AG04450 (cell line): ENCODE results near the gene TMEM244. TPM values are rescaled to one million over a fixed set of nuclear protein-coding genes. Genes with fewer than 3 reads are reported as not detected.

Source experiments
- CTCF ChIA-PET: fragments of 300-600, 350-600 bp; formaldehyde crosslinking; extraction: SDS; loops from one replicate; lab custom pipeline; 2022; ENCODE audit warnings: antibody characterized with exemption, inconsistent platforms; lab: Charles Lee
- POLR2A ChIA-PET: fragments of 350-600 bp; formaldehyde crosslinking; extraction: SDS; loops from one replicate; lab custom pipeline; 2021; ENCODE audit warnings: antibody characterized with exemption, inconsistent platforms; lab: Yijun Ruan, JAX
- DNase-seq: peaks from one replicate; pipeline ENCODE4 v3.0.0-alpha.2; 2011; ENCODE audit warnings: low read depth, low spot score
- H3K27ac ChIP-seq: one replicate; pipeline ENCODE4 v1.5.1; 2012; ENCODE audit warnings: low read depth, low read length, control low read depth
- H3K27me3 ChIP-seq: one replicate; pipeline ENCODE4 v1.6.0; 2012; ENCODE audit warnings: low read length; ENCODE audit not compliant: control insufficient read depth, insufficient read depth
- H3K4me3 ChIP-seq: 2 replicates; pipeline ENCODE4 v1.5.1; 2011; ENCODE audit warnings: mild to moderate bottlenecking, low read depth, low read length, control low read depth
- H3K9me3 ChIP-seq: 2 replicates; pipeline ENCODE4 v1.5.1; 2012; ENCODE audit warnings: low read length; ENCODE audit not compliant: control insufficient read depth, insufficient read depth
- CTCF ChIP-seq: IDR thresholded peaks from 2 replicates; pipeline ENCODE4 v1.5.1; 2011; ENCODE audit warnings: low read depth, low read length, control low read depth, inconsistent platforms
- polyA plus RNA-seq: library from polyadenylated mRNA; depleted of rRNA; stranded (reverse); fragments of >200 nt; gene quantifications from 2 replicates; pipeline ENCODE4 v1.2.3, GENCODE V29; 2011

Gene TMEM244
- polyA plus RNA-seq, 1 experiment: not detected

- no peak overlapping the region for H3K27ac ChIP-seq
- no peaks in the 10 kb centered on the region for H3K27me3 ChIP-seq
- TF ChIP-seq CTCF: no peak
- H3K9me3 ChIP-seq: no peaks in the 10 kb centered on the region
- CTCF ChIA-PET: interaction anchor here (1.1 to 5.3 kb wide), 2 partner anchors 15 to 103 kb away, joined by 3 to 39 read pairs; no protein-coding TSS in a partner anchor
- DNase-seq: no peak
- POLR2A ChIA-PET: no interaction called here
- H3K4me3 ChIP-seq: no peak overlapping the region
Observed at GRCh38 chr6:129789974-129790373, 71.1 kb downstream of the TMEM244 start.

GRCh38 chr6:129787816-129788215 lies 73.3 kb downstream of the TMEM244 start:
- Histone ChIP-seq H3K27ac (no peak overlapping the region), H3K4me3 (no peak overlapping the region), H3K9me3 (no peaks in the 10 kb centered on the region), H3K27me3 (no peaks in the 10 kb centered on the region)
- ChIA-PET POLR2A (no interaction called here), CTCF (interaction anchor here (5.3 kb wide), 1 partner anchor 13 kb away, joined by 39 read pairs; no protein-coding TSS in a partner anchor)
- DNase-seq: no peak
- TF ChIP-seq CTCF: no peak

GRCh38 chr6:129786548-129786947 lies 74.6 kb downstream of the TMEM244 start:
- TF ChIP-seq CTCF: no peak
- ChIA-PET CTCF (interaction anchor here (1.7 to 4.2 kb wide), 2 partner anchors 11 to 189 kb away, joined by 6 to 41 read pairs; no protein-coding TSS in a partner anchor), POLR2A (no interaction called here)
- DNase-seq: no peak
- no peaks in the 10 kb centered on the region for H3K9me3 ChIP-seq
- no peak overlapping the region for H3K27ac ChIP-seq
- H3K27me3 ChIP-seq: no peaks in the 10 kb centered on the region
- H3K4me3 ChIP-seq: no peak overlapping the region

GRCh38 chr6:129785756-129786135 lies 75.4 kb downstream of the TMEM244 start:
- ChIA-PET CTCF (interaction anchor here (1.7 to 4.2 kb wide), 2 partner anchors 10 to 188 kb away, joined by 6 to 41 read pairs; no protein-coding TSS in a partner anchor), POLR2A (no interaction called here)
- Histone ChIP-seq H3K9me3 (no peaks in the 10 kb centered on the region), H3K27me3 (no peaks in the 10 kb centered on the region), H3K4me3 (no peak overlapping the region), H3K27ac (no peak overlapping the region)
- TF ChIP-seq CTCF: no peak
- DNase-seq: no peak

GRCh38 chr6:129785047-129785755 lies 75.9 kb downstream of the TMEM244 start:
- CTCF ChIA-PET: interaction anchor here (4.2 kb wide), 1 partner anchor 10 kb away, joined by 41 read pairs; no protein-coding TSS in a partner anchor
- H3K9me3 ChIP-seq: no peaks in the 10 kb centered on the region
- no peaks in the 10 kb centered on the region for H3K27me3 ChIP-seq
- no peak overlapping the region for H3K27ac ChIP-seq
- POLR2A ChIA-PET: no interaction called here
- no peak for DNase-seq
- no peak overlapping the region for H3K4me3 ChIP-seq
- no peak for TF ChIP-seq CTCF
